OCI-LY3 (cell line): Measurements from ENCODE around the gene NR2C2.

Experiments used
- CTCF ChIP-seq: fragments of 200-600, 300-600 bp; sonication (generic); IDR thresholded peaks from 2 replicates; pipeline ENCODE4 v1.5.1; 2014; ENCODE audit warnings: antibody characterized with exemption, low read length, low read depth
- EZH2phosphoT487 ChIP-seq: fragments of 200-600 bp; shearing (Covaris generic); IDR thresholded peaks from 2 replicates; pipeline ENCODE4 v1.6.1; 2018; ENCODE audit warnings: antibody characterized with exemption, mixed run types, low read depth

- TF ChIP-seq CTCF: no peak
- TF ChIP-seq EZH2phosphoT487: no peak
These were observed 44.6 kb downstream of the NR2C2 start for GRCh38 chr3:14991818-14992612.
